Neutrophil (primary cell): Measurements from ENCODE around the gene SOX3.

Experiments used
- H3K27ac ChIP-seq: fragments of 200-600 bp; sonication (generic); 2 replicates; pipeline ENCODE4 v1.5.1; 2016; ENCODE audit warnings: mild to moderate bottlenecking, moderate library complexity
- H3K27me3 ChIP-seq: fragments of 200-600 bp; sonication (generic); 2 replicates; pipeline ENCODE4 v1.6.0; 2016; ENCODE audit warnings: mild to moderate bottlenecking
- H3K36me3 ChIP-seq: fragments of 200-600 bp; sonication (generic); 2 replicates; pipeline ENCODE4 v1.5.1; 2017
- H3K4me1 ChIP-seq, 2 experiments: fragments of 200-600 bp in 1 of 2; sonication (generic) in 1 of 2; 1 replicate in 1 of 2; 2 replicates in 1 of 2; pipeline versions ENCODE4 v1.5.1 to v1.6.1; 2013 to 2016; ENCODE audit warnings: low read depth in 1 of 2, low read length in 1 of 2, mild to moderate bottlenecking in 1 of 2, moderate library complexity in 1 of 2; ENCODE audit not compliant: control insufficient read depth in 1 of 2, insufficient read depth in 1 of 2
- H3K4me3 ChIP-seq, 2 experiments: fragments of 200-600 bp in 1 of 2; sonication (generic) in 1 of 2; 1 replicate in 1 of 2; 2 replicates in 1 of 2; pipeline ENCODE4 v1.5.1; 2013 to 2016; ENCODE audit warnings: low read depth in 1 of 2, low read length in 1 of 2, mild to moderate bottlenecking in 1 of 2, moderate library complexity in 1 of 2
- H3K9me3 ChIP-seq: fragments of 200-600 bp; sonication (generic); 2 replicates; pipeline ENCODE4 v1.5.1; 2016
- TF ChIP-seq, protein P1 (sequence below): fragments of 200-600 bp; sonication (generic); IDR thresholded peaks from 2 replicates; pipeline ENCODE4 v1.5.1; 2016; ENCODE audit warnings: antibody characterized with exemption

SOX3 gene

DNA sequence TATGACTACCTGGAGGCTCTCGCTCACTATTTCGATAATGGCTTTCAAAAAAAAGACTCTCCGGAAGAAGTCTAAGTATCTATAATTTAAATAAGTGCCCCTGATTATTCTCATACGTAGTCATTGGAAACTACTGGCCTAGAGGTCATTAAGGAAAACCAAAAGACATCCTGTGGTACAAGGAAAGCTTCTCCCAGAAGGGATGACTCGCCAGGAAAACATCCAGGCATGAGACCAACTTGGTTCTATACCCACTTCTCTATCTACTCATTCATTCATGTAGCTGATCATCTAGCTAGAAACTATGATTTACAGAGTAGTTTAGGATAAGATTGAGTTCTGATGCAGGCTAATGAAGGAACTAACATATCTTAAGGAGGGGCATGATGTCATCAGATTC lies 37.7 kb downstream of the SOX3 start:
- H3K4me3 ChIP-seq, result no peak overlapping the region
- no peaks in the 10 kb centered on the region for H3K36me3 ChIP-seq
- H3K27ac ChIP-seq, result no peak overlapping the region
- H3K9me3 ChIP-seq, result no peaks in the 10 kb centered on the region
- TF ChIP-seq, protein P1, sequence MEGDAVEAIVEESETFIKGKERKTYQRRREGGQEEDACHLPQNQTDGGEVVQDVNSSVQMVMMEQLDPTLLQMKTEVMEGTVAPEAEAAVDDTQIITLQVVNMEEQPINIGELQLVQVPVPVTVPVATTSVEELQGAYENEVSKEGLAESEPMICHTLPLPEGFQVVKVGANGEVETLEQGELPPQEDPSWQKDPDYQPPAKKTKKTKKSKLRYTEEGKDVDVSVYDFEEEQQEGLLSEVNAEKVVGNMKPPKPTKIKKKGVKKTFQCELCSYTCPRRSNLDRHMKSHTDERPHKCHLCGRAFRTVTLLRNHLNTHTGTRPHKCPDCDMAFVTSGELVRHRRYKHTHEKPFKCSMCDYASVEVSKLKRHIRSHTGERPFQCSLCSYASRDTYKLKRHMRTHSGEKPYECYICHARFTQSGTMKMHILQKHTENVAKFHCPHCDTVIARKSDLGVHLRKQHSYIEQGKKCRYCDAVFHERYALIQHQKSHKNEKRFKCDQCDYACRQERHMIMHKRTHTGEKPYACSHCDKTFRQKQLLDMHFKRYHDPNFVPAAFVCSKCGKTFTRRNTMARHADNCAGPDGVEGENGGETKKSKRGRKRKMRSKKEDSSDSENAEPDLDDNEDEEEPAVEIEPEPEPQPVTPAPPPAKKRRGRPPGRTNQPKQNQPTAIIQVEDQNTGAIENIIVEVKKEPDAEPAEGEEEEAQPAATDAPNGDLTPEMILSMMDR, result no peak
- H3K27me3 ChIP-seq, result no peaks in the 10 kb centered on the region
- no peaks in the 10 kb centered on the region for H3K4me1 ChIP-seq
